D721Med (cell line): ENCODE results near the gene SPRTN.

Experiments used
- DNase-seq: peaks from one replicate; pipeline ENCODE4 v3.0.0; 2011; ENCODE audit warnings: low spot score; ENCODE audit not compliant: insufficient read length
- FAIRE-seq: peaks from 2 replicates; lab custom pipeline; 2011; peaks lifted over from hg19 to GRCh38; lab: Jason Lieb, UNC
- CTCF ChIP-seq: IDR thresholded peaks from 2 replicates; pipeline ENCODE4 v1.5.1; 2012; ENCODE audit warnings: mild to moderate bottlenecking, control low read depth; ENCODE audit not compliant: insufficient read depth; ENCODE audit errors: missing control alignments

The SPRTN gene

GRCh38 chr1:231324660-231325059 is 13.4 kb upstream of the SPRTN start:
- no peak for DNase-seq
- FAIRE-seq = no peak
- TF ChIP-seq CTCF = no peak

DNA sequence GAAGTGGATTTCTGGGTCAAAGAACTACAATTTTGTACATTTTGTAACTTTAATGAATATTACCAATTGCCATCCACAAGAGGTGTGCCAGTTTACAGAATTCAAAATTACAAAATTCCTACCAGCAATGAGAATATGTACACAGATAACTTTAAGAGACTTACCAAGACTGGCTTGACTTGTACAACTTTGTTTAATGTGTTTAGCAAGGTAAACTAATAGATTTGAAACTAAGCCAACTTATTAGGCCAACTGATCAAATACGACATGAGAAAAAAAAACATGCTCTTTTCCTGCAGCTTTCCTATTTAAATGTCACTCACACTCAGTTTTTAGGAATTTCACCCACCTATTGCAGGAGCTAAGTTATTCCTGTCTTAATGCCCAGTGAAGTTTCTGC is 11.8 kb upstream of the SPRTN start:
- TF ChIP-seq CTCF = no peak
- no peak for DNase-seq
- peak; percentile 63 for FAIRE-seq

GRCh38 chr1:231327617-231328016 is 10.5 kb upstream of the SPRTN start:
- no peak for FAIRE-seq

GRCh38 chr1:231329483-231329882 is 8.6 kb upstream of the SPRTN start:
- DNase-seq (no peak), FAIRE-seq (no peak)
- TF ChIP-seq CTCF = no peak

More at GRCh38 chr1:231327617-231328016, 10.5 kb upstream of the SPRTN start:
- DNase-seq = no peak
- no peak for TF ChIP-seq CTCF

- FAIRE-seq (peak; percentile 63), DNase-seq (no peak)
- TF ChIP-seq CTCF = no peak
These were observed 5.3 kb upstream of the SPRTN start for GRCh38 chr1:231332761-231333160.

DNA sequence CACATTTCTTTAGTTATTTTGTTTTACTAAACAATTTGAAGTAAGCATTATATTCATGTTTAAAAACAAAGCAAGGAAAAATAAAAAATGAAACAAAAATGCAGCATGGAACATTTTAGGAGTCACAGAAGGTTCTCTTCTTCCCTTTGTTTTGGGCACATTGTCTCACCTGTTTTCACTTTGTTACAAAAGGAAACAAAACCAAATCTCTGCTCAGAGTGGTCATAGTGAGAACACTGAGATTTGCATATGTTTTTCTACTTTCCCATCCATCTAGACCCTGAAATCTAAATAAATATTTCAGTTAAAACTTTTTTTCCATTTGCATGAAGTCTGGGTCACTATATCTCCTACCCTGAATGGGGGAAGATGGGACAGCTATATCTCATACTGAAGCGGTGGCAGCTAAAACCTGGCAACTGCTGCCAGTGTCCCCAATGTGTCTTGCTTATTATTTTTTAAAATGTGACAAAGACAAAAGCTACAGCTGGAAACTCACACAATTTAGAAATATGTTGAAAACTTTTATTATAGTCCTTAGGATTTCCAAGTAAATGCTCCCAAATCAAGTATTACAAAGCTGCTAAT is 3.9 kb upstream of the SPRTN start:
- no peak for DNase-seq
- FAIRE-seq = peak; percentile 25
- TF ChIP-seq CTCF = no peak

DNA sequence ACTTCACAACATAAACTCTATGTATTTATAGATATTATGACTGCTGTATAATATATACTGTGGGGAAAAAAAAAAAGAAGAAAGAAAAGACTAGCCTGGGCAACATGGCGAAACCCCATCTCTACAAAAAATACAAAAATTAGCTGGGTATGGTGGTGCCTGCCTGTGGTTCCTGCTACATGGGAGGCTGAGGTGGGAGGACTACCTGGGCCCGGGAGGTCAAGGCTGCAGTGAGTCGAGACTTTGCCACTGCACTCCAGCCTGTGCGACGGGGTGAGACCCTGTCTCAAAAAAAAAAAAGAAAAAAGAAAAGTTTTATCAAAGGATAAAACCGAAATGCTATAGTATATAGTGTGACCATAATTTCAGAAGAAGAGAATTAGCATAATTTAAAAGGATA is 3.1 kb upstream of the SPRTN start:
- no peak for DNase-seq
- no peak for FAIRE-seq
- TF ChIP-seq CTCF = no peak
